Panc1 (cell line): ENCODE measurements around the gene SLC25A22.

Source experiments
- CTCF ChIP-seq: fragments of 450-650 bp; IDR thresholded peaks from 2 replicates; pipeline ENCODE4 v1.5.1; 2017; ENCODE audit warnings: mild to moderate bottlenecking
- POLR2AphosphoS5 ChIP-seq: IDR thresholded peaks from 2 replicates; pipeline ENCODE4 v1.6.1; 2012; ENCODE audit warnings: mild to moderate bottlenecking, low read depth, low read length, moderate library complexity
- REST ChIP-seq, 2 experiments: IDR thresholded peaks; 2 replicates each; pipeline ENCODE4 v1.6.1; 2011 to 2012; ENCODE audit warnings: low read depth in 2 of 2, control low read depth in 1 of 2, low read length in 1 of 2, mild to moderate bottlenecking in 1 of 2, moderate library complexity in 1 of 2; ENCODE audit not compliant: insufficient read depth in 1 of 2
- SIN3A ChIP-seq: IDR thresholded peaks from 2 replicates; pipeline ENCODE4 v1.6.1; 2012; ENCODE audit warnings: low read depth, mild to moderate bottlenecking, low read length, moderate library complexity, borderline replicate concordance; ENCODE audit not compliant: insufficient read depth
- TCF7L2 ChIP-seq: IDR thresholded peaks from 2 replicates; pipeline ENCODE4 v1.6.1; 2011; ENCODE audit warnings: mild to moderate bottlenecking, low read depth, low read length, inconsistent platforms

- TF ChIP-seq CTCF (no peak), REST (IDR thresholded peaks at IDR 0.05; ENCODE audit: insufficient read depth in 1 of 2, low read depth in 2 of 2, low read length in 1 of 2) (no peak), POLR2AphosphoS5 (no peak), SIN3A (no peak), TCF7L2 (no peak)
These were observed 32.3 kb downstream of the SLC25A22 start for GRCh38 chr11:765802-766091.
